ENCODE measurements around the gene WNK2. TPM values are rescaled to one million over a fixed set of nuclear protein-coding genes. Genes with fewer than 3 reads are reported as not detected.
A peak's percentile ranks its signal among the peaks of the same experiment; 100 is the strongest.

Gene WNK2
- total and polyA plus RNA-seq, 2 of the 4 experiments (the other 2 are of a cell fraction), result not detected

DNA sequence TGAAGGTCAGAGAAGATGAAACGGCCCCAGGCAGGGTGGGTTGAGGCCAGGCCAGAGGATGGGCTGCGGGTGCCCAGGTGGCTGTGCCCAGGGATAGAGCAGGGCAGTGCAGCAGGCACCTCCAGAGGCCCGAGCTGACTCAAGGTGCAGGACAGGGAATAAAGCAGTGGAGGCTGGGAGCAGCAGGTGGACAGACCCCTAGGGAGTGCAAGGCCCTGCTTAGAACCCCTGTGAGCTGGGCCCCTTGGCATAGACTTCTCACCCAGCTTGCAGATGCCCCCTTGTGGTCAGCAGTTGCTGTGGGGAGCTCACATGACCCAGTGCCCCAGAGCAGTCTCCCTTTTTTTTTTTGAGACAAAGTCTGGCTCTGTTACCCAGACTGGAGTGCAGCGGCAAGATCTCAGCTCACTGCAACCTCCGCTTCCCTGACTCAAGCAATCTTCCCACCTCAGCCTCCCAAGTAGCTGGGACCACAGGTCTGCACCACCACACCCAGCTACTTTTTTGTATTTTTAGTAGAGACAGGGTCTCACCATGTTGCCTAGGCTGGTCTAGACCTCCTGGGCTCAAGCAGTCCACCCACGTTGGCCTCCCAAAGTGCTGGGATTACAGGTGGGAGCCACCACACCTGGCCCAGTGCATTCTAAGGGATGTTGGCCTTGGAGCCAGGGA is 118.8 kb downstream of the WNK2 start:
- ATAC-seq (ENCODE audit: low read depth), result peak; percentile 83

More for the DNA sequence above, 118.8 kb downstream of the WNK2 start:
- intact Hi-C loops (cut with micrococcal nuclease) (loop anchor here (1.0 kb wide), 1 partner anchor 142 kb away; no protein-coding TSS in a partner anchor), in situ Hi-C loops (cut with MboI; ENCODE audit: low sequenced_read_pairs) (loop anchor here (25.0 kb wide), 2 partner anchors 110 to 290 kb away; no protein-coding TSS in a partner anchor), dilution Hi-C loops (cut with HindIII; ENCODE audit: low sequenced_read_pairs, unreplicated experiment) (no loop called here)
- ChIA-PET CTCF (interaction anchor here (0.6 to 1.4 kb wide), 7 partner anchors 11 to 346 kb away, joined by 3 to 8 read pairs (median 3); no protein-coding TSS in a partner anchor), POLR2A (ENCODE audit: unreplicated experiment) (interaction anchor here (0.6 kb wide), 1 partner anchor 144 kb away, joined by 5 read pairs; no protein-coding TSS in a partner anchor)
- DNase-seq, result peak; percentile 58
- TF ChIP-seq, protein P1, sequence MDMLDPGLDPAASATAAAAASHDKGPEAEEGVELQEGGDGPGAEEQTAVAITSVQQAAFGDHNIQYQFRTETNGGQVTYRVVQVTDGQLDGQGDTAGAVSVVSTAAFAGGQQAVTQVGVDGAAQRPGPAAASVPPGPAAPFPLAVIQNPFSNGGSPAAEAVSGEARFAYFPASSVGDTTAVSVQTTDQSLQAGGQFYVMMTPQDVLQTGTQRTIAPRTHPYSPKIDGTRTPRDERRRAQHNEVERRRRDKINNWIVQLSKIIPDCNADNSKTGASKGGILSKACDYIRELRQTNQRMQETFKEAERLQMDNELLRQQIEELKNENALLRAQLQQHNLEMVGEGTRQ (IDR thresholded peaks at IDR 0.05; ENCODE audit: low read depth, low read length), result peak; percentile 53; the same call in 1 of the 2 replicates
- TF ChIP-seq SMC3 (IDR thresholded peaks at IDR 0.05; ENCODE audit: low read depth, low read length) (peak; percentile 74), RAD21 (IDR thresholded peaks at IDR 0.05; ENCODE audit: low read length) (peak; percentile 58), MAZ (IDR thresholded peaks at IDR 0.05; ENCODE audit: borderline replicate concordance, low read depth, low read length) (peak; percentile 19; the same call in 1 of the 2 replicates), POLR2A (IDR thresholded peaks at IDR 0.05; ENCODE audit: low read depth, low read length) (no peak), MAFK (IDR thresholded peaks at IDR 0.05; ENCODE audit: low read depth, low read length) (no peak)
- TF ChIP-seq, protein P2, sequence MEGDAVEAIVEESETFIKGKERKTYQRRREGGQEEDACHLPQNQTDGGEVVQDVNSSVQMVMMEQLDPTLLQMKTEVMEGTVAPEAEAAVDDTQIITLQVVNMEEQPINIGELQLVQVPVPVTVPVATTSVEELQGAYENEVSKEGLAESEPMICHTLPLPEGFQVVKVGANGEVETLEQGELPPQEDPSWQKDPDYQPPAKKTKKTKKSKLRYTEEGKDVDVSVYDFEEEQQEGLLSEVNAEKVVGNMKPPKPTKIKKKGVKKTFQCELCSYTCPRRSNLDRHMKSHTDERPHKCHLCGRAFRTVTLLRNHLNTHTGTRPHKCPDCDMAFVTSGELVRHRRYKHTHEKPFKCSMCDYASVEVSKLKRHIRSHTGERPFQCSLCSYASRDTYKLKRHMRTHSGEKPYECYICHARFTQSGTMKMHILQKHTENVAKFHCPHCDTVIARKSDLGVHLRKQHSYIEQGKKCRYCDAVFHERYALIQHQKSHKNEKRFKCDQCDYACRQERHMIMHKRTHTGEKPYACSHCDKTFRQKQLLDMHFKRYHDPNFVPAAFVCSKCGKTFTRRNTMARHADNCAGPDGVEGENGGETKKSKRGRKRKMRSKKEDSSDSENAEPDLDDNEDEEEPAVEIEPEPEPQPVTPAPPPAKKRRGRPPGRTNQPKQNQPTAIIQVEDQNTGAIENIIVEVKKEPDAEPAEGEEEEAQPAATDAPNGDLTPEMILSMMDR (conservative IDR thresholded peaks at IDR 0.05; ENCODE audit: low read depth, low read length), result peak; percentile 58
- Histone ChIP-seq H3K27ac (ENCODE audit: insufficient read depth, low read length) (no peak overlapping the region), H3K18ac (ENCODE audit: low read depth, low read length) (no peak overlapping the region), H3K4ac (ENCODE audit: low read depth, low read length) (no peak overlapping the region), H4K91ac (ENCODE audit: insufficient read depth, low read depth, low read length) (no peak overlapping the region), H3K9me3 (ENCODE audit: control insufficient read depth, insufficient read depth, low read length) (no peaks in the 10 kb centered on the region), H3K4me2 (ENCODE audit: low read depth, low read length) (no peak overlapping the region), H3K79me1 (ENCODE audit: low read depth in 1 of 2, low read length in 2 of 2) (no peaks in the 10 kb centered on the region), H2AFZ (replicated peaks; ENCODE audit: low read length, poor library complexity) (no peak overlapping the region), H2BK120ac (ENCODE audit: low read depth, low read length) (no peak overlapping the region), H3K36me3 (ENCODE audit: control insufficient read depth, insufficient read depth, low read length) (no peaks in the 10 kb centered on the region), H2BK20ac (ENCODE audit: low read depth, low read length) (no peak overlapping the region), H4K5ac (ENCODE audit: low read depth, low read length) (no peak overlapping the region), H3K9ac (ENCODE audit: low read depth, low read length) (no peak overlapping the region), H3K56ac (ENCODE audit: extremely low read depth, insufficient read depth, low read length) (no peak overlapping the region), H3K4me3 (ENCODE audit: insufficient read depth, low read depth, low read length) (no peak overlapping the region), H4K8ac (ENCODE audit: low read depth in 2 of 2, low read length in 2 of 2) (no peak overlapping the region), H3K9me1 (ENCODE audit: insufficient read depth, low read length) (no peaks in the 10 kb centered on the region), H3K14ac (replicated peaks; ENCODE audit: low read depth, low read length) (no peak overlapping the region), H3K4me1 (ENCODE audit: control insufficient read depth, insufficient read depth, low read length) (no peaks in the 10 kb centered on the region), H2BK15ac (ENCODE audit: low read depth, low read length) (no peak overlapping the region), H2AK5ac (ENCODE audit: low read depth, low read length) (no peak overlapping the region), H3K27me3 (ENCODE audit: control insufficient read depth, insufficient read depth, low read length) (peaks cover 12% of the 10 kb centered on the region; the same call in 1 of the 2 replicates), H2BK5ac (ENCODE audit: low read depth, low read length, poor library complexity, severe bottlenecking) (no peak overlapping the region), H3K23ac (ENCODE audit: low read depth, low read length) (no peak overlapping the region), H2AK9ac (replicated peaks; ENCODE audit: low read depth, low read length, poor library complexity) (no peak overlapping the region), H4K20me1 (ENCODE audit: insufficient read depth, low read length) (no peaks in the 10 kb centered on the region)
- WGBS, 2 experiments (ENCODE audit: extremely low coverage in 2 of 2, insufficient read length in 1 of 2), result 63% methylated on average over 3 of the region's 6 CpGs; no CpG with 5 or more reads in 1 of the 2 experiments
- no TSS peak for BruUV-seq (replicated peaks)

Measured in IMR-90 (cell line).